DND-41 (cell line): ENCODE data around the gene PGF.

Source experiments
- CTCF ChIP-seq: IDR thresholded peaks from 2 replicates; pipeline ENCODE4 v1.5.1; 2012; ENCODE audit warnings: borderline replicate concordance, low read length, moderate library complexity, mild to moderate bottlenecking; ENCODE audit not compliant: poor library complexity, severe bottlenecking; ENCODE audit errors: extremely low read depth
- EZH2 ChIP-seq: IDR thresholded peaks from 3 replicates; pipeline ENCODE4 v1.6.1; 2012; ENCODE audit warnings: borderline replicate concordance, low read depth, mild to moderate bottlenecking, moderate library complexity, low read length, inconsistent platforms; ENCODE audit not compliant: severe bottlenecking

DNA sequence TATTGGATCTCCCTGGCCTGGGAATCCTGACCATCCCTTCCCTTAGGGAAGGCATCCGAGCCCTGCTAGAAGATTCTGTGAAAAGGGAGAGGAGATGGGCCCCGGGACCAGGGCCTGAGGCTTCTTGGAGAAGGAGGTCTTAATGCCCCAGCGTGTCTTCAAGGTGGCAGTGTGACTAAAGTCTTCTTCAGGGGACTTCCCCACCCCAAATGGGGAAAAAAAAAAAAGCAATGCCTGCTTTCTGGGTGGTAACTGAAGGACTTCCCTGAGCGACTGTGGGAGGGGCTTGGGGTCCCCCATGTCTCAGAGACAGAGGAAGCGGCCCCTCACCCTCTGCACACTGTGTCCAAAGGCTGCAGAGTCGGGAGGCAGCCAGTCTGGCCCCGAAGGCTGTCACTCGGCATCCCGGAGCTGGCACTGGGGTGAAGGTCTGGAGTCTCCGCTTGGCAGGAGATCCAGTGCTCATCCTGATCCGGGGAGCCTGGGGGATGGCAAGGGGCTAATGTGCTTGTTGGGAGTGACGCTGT is 7.8 kb upstream of the PGF start:
- TF ChIP-seq CTCF = no peak
- TF ChIP-seq EZH2 = no peak
